CD4-positive, alpha-beta T cell treated with Interleukin-17A for 1 hour (primary cell): ENCODE results near the gene C14orf132.
"Not testable (repeated sequence)": the region's sequence is repeated elsewhere in the genome, so short reads cannot be mapped to it uniquely, and the experiment has no call there.

Source experiments
- DNase-seq: peaks from one replicate; pipeline ENCODE4 v3.0.0-alpha.2; 2020

Gene C14orf132

DNA sequence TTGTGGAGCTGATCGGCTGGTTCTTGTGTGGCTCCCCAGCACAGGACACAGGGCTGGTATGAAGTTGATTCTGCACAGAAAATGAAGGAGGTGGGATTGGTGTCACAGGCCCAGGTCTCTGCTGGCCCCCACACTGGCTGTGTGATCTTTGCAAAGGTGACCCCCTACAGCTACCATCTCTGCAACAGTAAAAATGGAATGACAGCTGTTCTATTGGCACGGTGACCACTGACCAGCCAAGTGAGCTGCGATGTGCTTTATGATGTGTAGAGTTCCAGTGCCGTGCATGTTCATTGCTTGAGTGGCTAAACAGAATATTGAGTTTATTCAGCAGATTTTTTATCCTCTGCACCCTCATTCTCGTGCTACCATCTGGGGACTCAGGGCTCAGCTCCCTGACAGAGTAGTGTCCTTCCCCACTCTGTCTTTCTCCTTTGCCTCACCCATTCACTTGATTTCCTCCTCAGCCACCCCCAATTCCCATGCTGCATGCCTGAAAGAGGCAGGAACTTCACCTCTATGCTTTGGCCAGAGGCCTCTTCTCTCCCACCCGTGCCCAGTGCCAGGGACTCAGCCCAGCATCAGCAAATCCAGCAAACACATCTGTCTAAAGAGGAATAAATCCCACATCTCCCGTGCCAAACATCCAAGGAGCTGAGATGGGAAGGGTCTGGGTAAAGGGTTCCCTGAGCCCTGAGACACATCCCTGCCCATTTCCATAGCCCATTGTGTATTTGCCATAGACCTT lies 21.2 kb downstream of the C14orf132 start:
- no peak for DNase-seq

DNA sequence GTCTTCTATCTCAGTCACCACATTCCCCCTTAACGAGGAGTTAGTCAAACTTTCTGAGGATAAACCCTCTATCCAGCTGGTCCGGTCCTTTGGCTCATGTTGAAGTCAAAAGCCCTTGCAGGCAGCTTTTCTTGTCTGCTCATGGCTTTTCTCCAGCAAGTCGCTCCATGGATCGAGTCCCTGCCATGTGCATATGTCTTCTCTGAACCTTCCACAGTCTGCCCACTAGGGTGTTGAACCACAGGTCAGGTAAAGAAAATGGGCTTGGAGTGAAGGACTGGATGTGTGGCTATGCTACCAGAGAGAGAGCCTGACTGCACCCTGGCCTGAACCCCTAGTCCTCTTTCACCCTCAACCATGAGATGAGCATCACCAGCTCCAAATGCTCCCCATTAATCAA lies 22.8 kb downstream of the C14orf132 start:
- DNase-seq = no peak

- DNase-seq = no peak
Measured at GRCh38 chr14:96062506-96062905, 23.3 kb downstream of the C14orf132 start.

DNA sequence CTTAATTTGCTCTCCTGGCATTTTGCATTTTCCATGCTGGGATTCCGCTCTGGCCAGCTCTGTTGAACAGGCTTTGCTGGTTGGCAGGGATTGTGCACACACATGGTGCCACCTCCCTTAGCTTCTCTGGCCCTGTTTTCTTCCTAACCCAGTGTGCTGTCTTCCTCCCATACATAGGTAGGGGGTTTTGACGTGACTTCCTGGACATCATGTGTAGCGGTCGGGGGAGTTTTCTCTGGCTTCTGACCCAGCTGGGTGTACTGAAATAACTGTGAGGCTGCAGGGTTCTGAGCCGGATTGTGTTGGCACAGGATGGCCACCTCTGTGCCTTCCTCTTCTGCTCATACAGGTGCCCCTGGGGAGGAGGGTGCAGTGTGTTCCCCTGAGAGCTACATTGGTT lies 25.7 kb downstream of the C14orf132 start:
- no peak for DNase-seq

GRCh38 chr14:96065661-96066459 lies 26.7 kb downstream of the C14orf132 start:
- DNase-seq = no peak

GRCh38 chr14:96066976-96067375 lies 27.8 kb downstream of the C14orf132 start:
- DNase-seq = no peak

DNA sequence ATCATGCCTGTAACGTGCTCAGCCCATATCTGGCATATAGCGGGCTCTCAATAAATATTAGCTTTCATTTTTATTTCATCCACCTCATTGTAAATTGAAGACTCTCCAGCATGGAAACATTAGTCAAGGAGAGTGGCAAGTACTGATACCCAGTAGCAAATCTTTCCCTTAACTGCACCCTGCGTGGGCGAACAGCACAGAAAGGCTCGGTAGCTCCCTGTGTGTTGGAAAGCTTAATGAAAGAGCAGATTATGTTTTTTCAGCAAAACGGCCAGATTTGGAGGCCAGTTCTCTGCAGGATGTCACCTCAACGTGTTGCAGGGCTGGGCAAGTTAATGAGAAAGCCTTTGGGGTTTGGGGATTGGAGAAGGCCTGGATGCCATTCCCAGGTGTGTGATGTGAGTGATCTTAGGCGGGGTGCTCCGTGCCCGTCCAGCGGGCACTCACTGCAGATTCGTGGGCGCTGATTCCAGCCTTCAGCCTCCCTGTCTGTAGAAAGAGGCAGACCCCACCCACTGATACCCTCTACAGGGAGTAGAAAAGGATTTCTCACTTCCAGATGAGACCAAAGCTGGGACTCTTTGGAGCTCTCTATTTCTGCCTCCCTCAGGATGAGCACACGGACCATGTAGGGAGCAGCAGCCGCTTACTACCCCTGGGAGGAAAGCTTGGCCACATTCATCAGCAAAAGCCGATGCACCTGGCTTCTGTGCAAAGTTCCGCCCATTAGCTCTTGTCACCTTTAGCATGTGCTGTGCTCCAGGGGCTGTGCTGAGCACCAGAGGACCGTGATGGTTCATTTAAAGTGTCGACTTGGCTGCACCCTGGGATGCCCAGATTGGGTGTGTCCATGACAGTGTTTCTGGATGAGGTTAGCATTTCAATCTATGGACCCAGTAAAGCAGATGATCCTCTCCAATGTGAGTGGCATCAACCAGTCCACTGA lies 29.1 kb downstream of the C14orf132 start:
- no peak for DNase-seq

DNA sequence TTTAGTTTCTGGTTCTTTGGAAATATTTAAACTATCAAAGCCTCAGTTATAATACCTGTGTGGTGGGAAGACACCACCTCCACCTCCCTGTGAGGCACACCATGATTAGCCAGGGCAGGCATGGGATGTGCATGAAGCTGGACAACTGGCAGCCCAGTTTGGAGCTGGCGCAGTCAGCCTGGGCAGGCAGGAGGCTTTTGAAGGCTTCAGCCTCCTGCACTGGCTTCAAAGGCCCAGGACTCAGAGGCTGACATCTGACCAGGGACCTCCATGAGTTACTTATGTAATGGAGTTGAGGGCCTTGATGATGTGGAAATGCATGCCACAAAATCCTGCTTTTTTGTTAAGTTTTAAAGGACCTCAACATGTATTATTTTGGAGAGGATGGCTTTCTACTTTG lies 30.3 kb downstream of the C14orf132 start:
- DNase-seq = no peak

DNA sequence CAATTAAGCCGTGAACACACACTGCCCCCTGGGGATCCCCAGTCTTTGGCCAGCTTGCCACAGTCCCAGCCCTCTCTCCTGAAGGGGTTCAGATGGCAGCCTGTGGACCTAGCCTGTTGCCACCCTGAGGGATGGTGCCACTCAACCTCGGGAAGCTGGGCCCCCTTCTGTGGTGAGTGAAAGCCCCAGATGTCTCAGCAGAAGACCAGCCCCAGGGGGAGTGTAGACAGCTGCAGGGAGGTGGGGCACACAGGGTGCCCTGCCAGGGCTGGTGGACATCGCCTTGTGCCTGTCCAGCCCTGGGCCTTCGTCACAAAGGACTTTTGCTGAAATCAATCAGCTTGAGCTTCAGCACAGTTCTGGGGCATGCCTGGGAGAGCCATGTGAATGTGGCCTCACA lies 32.4 kb downstream of the C14orf132 start:
- no peak for DNase-seq

DNA sequence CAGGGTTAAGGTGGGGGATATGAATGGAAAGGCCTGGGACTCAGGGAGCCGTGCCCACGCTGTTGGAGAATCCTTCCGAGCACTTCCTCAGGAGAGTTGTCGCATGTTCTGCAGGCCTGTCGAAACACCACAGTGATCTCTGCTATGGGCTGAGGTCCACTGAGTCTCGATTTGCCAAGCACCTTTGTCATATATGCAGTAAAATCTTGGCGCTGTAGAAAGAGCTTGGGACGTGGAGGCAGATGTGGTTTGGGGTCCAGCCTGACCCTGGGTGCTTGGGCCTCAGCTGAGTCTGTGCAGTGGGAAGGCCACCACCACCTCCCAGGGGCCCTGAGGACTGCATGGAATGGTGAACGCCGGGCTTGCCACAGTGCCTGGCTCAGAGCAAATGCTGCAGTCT lies 32.9 kb downstream of the C14orf132 start:
- no peak for DNase-seq

DNA sequence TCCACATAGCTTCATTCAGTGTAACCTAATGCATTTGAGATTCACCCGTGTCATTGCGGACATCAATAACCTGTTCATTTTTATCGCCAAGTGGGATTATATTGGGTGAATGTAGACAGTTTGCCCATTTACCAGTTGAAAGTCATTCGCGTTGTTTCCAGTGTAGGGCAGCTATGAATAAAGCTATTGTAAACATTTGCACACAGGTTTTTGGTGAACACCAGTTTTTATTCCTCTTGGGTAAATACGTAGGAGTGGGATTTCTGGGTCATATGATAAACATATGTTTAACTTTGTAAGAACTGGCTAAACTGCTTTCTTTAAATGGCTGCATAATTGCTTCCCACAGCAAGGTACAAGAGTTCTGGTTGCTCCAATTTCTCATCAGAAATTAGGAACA lies 33.6 kb downstream of the C14orf132 start:
- DNase-seq = no peak

DNA sequence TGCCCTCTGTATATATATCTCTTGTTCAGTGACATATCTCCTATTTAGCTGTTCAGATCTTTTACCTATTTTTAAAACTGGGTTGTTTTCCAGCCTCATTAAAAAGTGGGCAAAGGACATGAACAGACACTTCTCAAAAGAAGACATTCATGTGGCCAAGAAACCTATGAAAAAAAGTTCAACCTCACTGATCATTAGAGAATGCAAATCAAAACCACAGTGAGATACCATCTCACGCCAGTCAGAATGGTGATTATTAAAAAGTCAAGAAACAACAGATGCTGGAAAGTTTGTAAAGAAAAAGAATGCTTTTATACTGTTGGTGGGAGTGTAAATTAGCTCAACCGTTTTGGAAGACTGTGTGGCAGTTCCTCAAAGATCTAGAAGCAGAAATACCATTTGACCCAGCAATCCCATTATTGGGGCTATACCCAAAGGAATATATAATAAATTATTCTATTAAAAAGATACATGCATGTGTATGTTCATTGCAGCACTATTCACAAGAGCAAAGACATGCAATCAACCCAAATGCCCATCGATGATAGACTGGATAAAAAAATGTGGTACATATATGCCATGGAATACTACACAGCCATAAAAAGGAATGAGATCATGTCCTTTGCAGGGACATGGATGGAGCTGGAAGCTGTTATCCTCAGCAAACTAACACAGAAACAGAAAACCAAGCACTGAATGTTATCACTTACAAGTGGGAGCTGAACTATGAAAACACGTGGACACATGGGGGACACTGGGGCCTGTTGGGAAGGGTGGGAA lies 34.3 kb downstream of the C14orf132 start:
- not testable (repeated sequence) for DNase-seq

DNA sequence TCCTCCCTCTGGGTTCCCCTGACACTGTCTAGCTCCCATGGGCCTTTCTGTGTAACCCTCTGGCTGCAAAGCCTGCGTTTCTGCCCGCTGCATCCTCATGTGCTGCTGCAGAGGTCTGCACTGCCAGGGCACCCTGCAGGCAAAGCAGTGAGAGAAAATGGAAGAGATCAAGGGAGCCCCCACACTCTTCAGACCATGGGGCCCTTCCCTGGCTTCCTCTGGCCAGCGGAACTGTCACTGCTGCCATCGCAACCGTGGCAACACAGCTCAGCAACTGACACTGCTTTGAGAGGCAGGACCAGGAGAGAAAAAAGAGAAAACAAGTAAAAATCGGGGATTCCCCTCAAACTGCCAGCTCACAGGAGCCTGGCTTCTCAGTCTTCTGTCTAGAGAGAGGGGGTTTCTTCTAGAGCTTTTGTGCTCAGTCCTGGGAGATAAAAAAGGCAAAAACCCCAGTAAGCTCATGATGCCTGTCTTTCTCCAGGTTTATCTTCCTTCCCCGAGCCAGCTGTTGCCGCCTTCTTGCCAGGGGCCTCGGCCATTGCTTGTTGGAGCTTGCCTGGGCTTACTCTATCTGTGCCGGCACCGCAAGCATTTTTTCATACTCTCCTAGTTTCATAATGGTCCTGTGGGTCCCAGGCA lies 38.9 kb downstream of the C14orf132 start:
- no peak for DNase-seq

- no peak for DNase-seq
Measured at GRCh38 chr14:96078625-96079016, 39.5 kb downstream of the C14orf132 start.

- no peak for DNase-seq
Measured at GRCh38 chr14:96079066-96079465, 39.9 kb downstream of the C14orf132 start.

DNA sequence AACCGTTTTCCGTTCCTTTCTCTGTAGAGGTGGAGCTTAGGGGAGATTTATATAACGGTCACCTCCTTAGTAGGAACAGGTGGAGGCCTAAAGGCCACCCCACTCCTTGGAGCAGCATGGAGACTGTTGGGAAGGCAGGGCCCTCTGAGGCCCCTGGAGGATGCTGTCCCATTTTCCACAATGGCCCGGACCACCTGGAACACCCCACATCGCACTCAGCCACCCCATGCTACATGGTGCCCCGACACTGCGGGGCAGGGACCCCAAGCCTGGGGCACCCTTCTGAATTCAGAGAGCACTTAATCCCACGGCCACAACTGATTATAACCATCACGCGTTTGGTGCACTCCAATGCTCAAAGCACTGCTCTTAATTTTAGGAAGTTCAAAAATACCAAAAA lies 41.4 kb downstream of the C14orf132 start:
- no peak for DNase-seq

DNA sequence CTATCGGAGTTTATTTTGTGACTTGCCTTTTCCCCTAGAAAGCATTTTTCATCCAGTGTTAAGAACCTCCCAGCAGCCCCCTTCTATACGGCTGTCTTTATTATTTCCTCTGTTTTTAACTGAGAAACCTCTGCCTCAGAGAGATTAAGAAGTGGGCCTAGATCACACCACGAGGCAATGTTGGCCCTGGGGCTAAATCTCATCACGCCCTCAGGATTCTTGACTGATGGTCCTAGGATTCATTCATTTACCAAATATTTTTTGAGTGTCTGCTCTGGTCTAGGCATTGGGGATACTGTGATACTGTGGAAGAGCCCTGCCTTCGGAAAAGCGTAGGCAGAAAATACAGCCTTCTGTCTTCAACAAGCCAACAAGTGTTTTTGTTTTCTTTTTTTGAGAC lies 42.1 kb downstream of the C14orf132 start:
- no peak for DNase-seq

DNA sequence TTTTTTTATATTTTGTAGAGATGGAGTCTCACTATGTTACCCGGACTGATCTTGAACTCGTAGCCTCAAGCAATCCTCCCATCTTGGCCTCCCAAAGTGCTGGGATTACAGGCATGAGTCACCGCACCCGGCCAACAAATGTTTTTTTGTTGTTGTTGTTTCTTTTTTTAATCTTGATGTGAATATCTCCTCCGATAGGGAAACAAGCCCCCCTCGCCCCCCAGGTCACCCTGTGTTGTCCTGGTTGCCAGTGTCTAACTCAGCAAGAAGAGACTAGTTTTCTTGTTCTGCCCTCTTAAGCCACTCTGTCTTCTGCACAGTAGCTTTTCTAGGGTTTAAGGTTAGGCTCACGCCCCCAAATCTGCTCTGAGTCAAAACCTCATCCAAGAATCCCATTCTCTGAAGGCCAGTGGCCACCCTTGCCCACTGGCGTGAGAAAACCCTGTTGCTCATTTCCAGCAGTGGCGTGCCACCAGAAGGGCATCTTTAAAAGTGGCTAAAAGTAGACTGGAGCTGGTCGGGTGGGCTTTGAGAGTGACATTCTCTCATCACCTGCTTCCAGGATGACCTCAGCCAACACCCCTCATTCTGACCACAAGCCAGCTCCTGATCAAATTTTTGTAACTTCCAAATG lies 42.7 kb downstream of the C14orf132 start:
- no peak for DNase-seq

DNA sequence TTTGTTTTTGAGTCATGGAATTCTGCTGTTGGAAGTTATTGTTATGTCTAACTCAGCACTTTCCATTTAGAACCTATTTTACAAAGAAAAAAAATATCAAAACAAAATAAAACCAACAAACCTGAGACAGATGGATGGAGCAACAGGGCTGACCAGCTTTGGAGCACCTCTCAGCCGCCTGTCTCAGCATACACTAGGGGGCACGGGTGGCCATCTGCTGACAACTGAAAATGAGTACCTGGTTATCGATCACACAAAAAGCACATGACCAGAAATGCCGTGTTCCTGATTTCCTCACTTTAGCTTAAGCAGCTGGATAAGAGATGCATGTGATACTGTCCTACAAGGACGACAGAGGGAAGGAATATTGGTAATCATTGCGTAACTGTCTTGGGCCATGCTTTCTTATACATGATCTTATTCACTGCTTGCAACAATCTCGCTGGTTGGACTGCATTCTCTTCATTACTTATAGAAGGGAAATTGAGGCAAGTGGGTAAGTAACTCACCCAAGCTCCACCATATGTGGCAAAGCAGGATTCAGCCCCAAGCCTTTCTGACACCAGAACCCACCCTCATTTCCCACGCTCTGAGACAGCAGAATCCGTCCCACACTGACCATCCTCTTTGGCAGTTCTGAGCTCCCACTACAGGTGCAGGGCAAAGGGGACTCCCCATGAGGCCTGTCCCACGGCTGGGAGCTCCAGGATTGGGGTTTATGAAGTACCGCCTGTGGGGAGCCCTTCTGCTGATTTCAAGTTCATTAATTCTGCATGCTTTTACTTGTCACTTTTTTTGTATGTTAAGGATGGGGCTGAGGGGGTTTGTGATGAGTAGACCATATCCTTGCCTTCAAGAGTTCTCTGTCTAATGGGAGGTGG lies 43.5 kb downstream of the C14orf132 start:
- no peak for DNase-seq

- DNase-seq = no peak
Measured at GRCh38 chr14:96083667-96084320, 44.6 kb downstream of the C14orf132 start.
